B cell (primary cell): ENCODE measurements around the gene DLG2. TPM values are rescaled to one million over a fixed set of nuclear protein-coding genes. Genes with fewer than 3 reads are reported as not detected.

Experiments
- ATAC-seq: fragments of 200-7000 bp; cut with Tn5 transposase; one replicate; pipeline ENCODE4 v1.10.0; 2021; ENCODE audit warnings: low read depth, mild to moderate bottlenecking, moderate number of reproducible peaks, moderate library complexity
- CTCF ChIA-PET: fragments of 350-600 bp; sonication (Branson Sonifier 250); formaldehyde crosslinking; loops from one replicate; lab custom pipeline; 2021; ENCODE audit warnings: antibody characterized with exemption, inconsistent platforms; lab: Charles Lee
- POLR2A ChIA-PET: fragments of 350-600 bp; sonication (Branson Sonifier 250); formaldehyde crosslinking; loops from one replicate; lab custom pipeline; 2021; ENCODE audit warnings: antibody characterized with exemption; lab: Charles Lee
- DNase-seq: peaks from one replicate; pipeline ENCODE4 v3.0.0; 2013
- H2AFZ ChIP-seq: 2 replicates; pipeline ENCODE4 v1.6.1; 2012; ENCODE audit warnings: mild to moderate bottlenecking, low read depth, low read length; ENCODE audit not compliant: insufficient read depth, poor library complexity, severe bottlenecking
- H3K27ac ChIP-seq, 2 donors: 1 replicate in 1 of 2; 2 replicates in 1 of 2; pipeline ENCODE4 v1.5.1; 2012 to 2013; ENCODE audit warnings: low read length in 2 of 2, mild to moderate bottlenecking in 2 of 2, moderate library complexity in 1 of 2
- H3K27me3 ChIP-seq, 4 experiments: fragments of 200-600 bp in 1 of 4; sonication (generic) in 1 of 4; replicated peaks in 1 of 4; 1 replicate in 2 of 4; 2 replicates in 2 of 4; pipeline versions ENCODE4 v1.6.1 to v1.7.0; 2013 to 2016; ENCODE audit warnings: low read length in 3 of 4, mild to moderate bottlenecking in 2 of 4, mixed read lengths in 1 of 4, moderate library complexity in 1 of 4; ENCODE audit not compliant: insufficient read depth in 4 of 4, control insufficient read depth in 3 of 4; ENCODE audit errors: control extremely low read depth in 1 of 4
- H3K36me3 ChIP-seq, 2 experiments: replicated peaks in 1 of 2; 1 replicate in 1 of 2; 2 replicates in 1 of 2; pipeline versions ENCODE4 v1.6.1 to v1.7.1; 2013; ENCODE audit warnings: low read length in 1 of 2; ENCODE audit not compliant: insufficient read depth in 2 of 2, control insufficient read depth in 1 of 2; ENCODE audit errors: control extremely low read depth in 1 of 2, extremely low read depth in 1 of 2
- H3K4me1 ChIP-seq, 2 donors: fragments of 200-600 bp in 1 of 2; sonication (generic) in 1 of 2; 1 replicate in 1 of 2; 2 replicates in 1 of 2; pipeline versions ENCODE4 v1.5.1 to v1.6.1; 2013 to 2017; ENCODE audit warnings: low read length in 2 of 2; ENCODE audit not compliant: control insufficient read depth in 2 of 2, insufficient read depth in 2 of 2
- H3K4me2 ChIP-seq: replicated peaks from 2 replicates; pipeline ENCODE3; 2012; ENCODE audit warnings: mild to moderate bottlenecking, low read depth, low read length; ENCODE audit not compliant: poor library complexity, severe bottlenecking
- H3K4me3 ChIP-seq, 5 experiments: fragments of 200-600 bp in 1 of 5; sonication (generic) in 1 of 5; 1 replicate in 3 of 5; 2 replicates in 2 of 5; pipeline versions ENCODE4 v1.5.1 to v1.7.0; 2011 to 2016; ENCODE audit warnings: low read length in 4 of 5, mild to moderate bottlenecking in 4 of 5, low read depth in 2 of 5, control low read depth in 1 of 5, moderate library complexity in 1 of 5; ENCODE audit not compliant: insufficient read depth in 1 of 5; ENCODE audit errors: control extremely low read depth in 1 of 5, extremely low read depth in 1 of 5
- H3K79me2 ChIP-seq: fragments of 200-600 bp; sonication (generic); one replicate; pipeline ENCODE4 v1.6.0; 2016; ENCODE audit warnings: low read length; ENCODE audit not compliant: control insufficient read depth, insufficient read depth
- H3K9ac ChIP-seq: fragments of 200-600 bp; sonication (generic); 2 replicates; pipeline ENCODE4 v1.6.1; 2017; ENCODE audit warnings: mild to moderate bottlenecking, low read length, moderate library complexity
- H3K9me3 ChIP-seq, 3 donors: one replicate each; pipeline versions ENCODE4 v1.6.1 to v1.7.1; 2013; ENCODE audit warnings: low read length in 2 of 3; ENCODE audit not compliant: control insufficient read depth in 2 of 3, insufficient read depth in 1 of 3; ENCODE audit errors: control extremely low read depth in 1 of 3
- H4K20me1 ChIP-seq: 2 replicates; pipeline ENCODE4 v1.6.0; 2012; ENCODE audit warnings: mild to moderate bottlenecking, low read length; ENCODE audit not compliant: insufficient read depth, control insufficient read depth, poor library complexity, severe bottlenecking
- H3K27ac Mint-ChIP-seq: one replicate; pipeline ENCODE4 v1.8.0; 2021; ENCODE audit warnings: mixed read lengths
- H3K27me3 Mint-ChIP-seq: one replicate; pipeline ENCODE4 v1.8.0; 2021; ENCODE audit warnings: mixed read lengths
- H3K4me1 Mint-ChIP-seq: one replicate; pipeline ENCODE4 v1.8.0; 2021; ENCODE audit warnings: mixed read lengths
- H3K4me3 Mint-ChIP-seq: one replicate; pipeline ENCODE4 v1.8.0; 2021; ENCODE audit warnings: mixed read lengths
- H3K9me3 Mint-ChIP-seq: one replicate; pipeline ENCODE4 v1.8.0; 2022; ENCODE audit warnings: mixed read lengths; ENCODE audit not compliant: insufficient read depth
- CTCF ChIP-seq: fragments of 200-600 bp; IDR thresholded peaks from one replicate; pipeline ENCODE4 v1.8.0; 2022; ENCODE audit warnings: antibody characterized with exemption, mild to moderate bottlenecking
- EZH2 ChIP-seq: IDR thresholded peaks from 2 replicates; pipeline ENCODE4 v1.6.1; 2012; ENCODE audit warnings: borderline replicate concordance, low read depth, mild to moderate bottlenecking, moderate library complexity, low read length; ENCODE audit not compliant: insufficient read depth, poor library complexity, severe bottlenecking
- WGBS: methylation state at CpG from one replicate; pipeline ENCODE4 v1.1.5; 2013; ENCODE audit warnings: missing lambda C conversion rate; ENCODE audit not compliant: insufficient coverage; 5-methylcytosine and 5-hydroxymethylcytosine counted together
- intact Hi-C: fragments of 100-400 bp; cut with micrococcal nuclease; formaldehyde crosslinking; loops from one replicate; pipeline ENCODE4 v1.10.0; 2022
- polyA plus RNA-seq: library from polyadenylated mRNA; depleted of rRNA; stranded (reverse); fragments of >200 nt; gene quantifications from 2 replicates; pipeline ENCODE4 v1.2.3, GENCODE V29; 2012
- total RNA-seq, 2 donors: library from RNA; stranded (reverse); fragments of 120-200 nt in 1 of 2; gene quantifications; 1 replicate in 1 of 2; 2 replicates in 1 of 2; pipeline versions ENCODE4 v1.2.3 to v1.2.4, GENCODE V29; 2013 to 2022

DLG2 gene
- total and polyA plus RNA-seq, 2 donors (not counting 1 experiment from before 2014, with no cell fraction given) = 0.54 to 5.4 TPM

- H3K4me1 ChIP-seq = no peaks in the 10 kb centered on the region
Observed at GRCh38 chr11:83546368-83546767, 2080.8 kb downstream of the DLG2 start.

More at GRCh38 chr11:83546368-83546767, 2080.8 kb downstream of the DLG2 start:
- Mint-ChIP-seq H3K27me3 (peaks cover 24% of the 10 kb centered on the region), H3K9me3 (no peaks in the 10 kb centered on the region), H3K4me3 (no peak overlapping the region), H3K4me1 (no peaks in the 10 kb centered on the region), H3K27ac (no peak overlapping the region)
- POLR2A ChIA-PET = no interaction called here
- Histone ChIP-seq H3K27me3 (no peaks in the 10 kb centered on the region), H2AFZ (no peak overlapping the region), H3K4me3 (no peak overlapping the region), H3K9ac (no peak overlapping the region), H3K4me2 (no peak overlapping the region), H4K20me1 (no peaks in the 10 kb centered on the region), H3K9me3 (no peaks in the 10 kb centered on the region), H3K27ac (no peak overlapping the region), H3K79me2 (no peaks in the 10 kb centered on the region), H3K36me3 (no peaks in the 10 kb centered on the region)
- no CpG with 5 or more reads among the region's 3 CpGs for WGBS
- CTCF ChIA-PET = no interaction called here
- ATAC-seq = no peak
- intact Hi-C loops = no loop called here
- TF ChIP-seq CTCF (no peak), EZH2 (no peak)
- no peak for DNase-seq
